ENCODE results near the gene PMM1. TPM values are rescaled to one million over a fixed set of nuclear protein-coding genes. Genes with fewer than 3 reads are reported as not detected.
A peak's percentile ranks its signal among the peaks of the same experiment; 100 is the strongest.

PMM1 gene
- total and polyA plus RNA-seq, 5 experiments from 2014 or later, result 29.9 to 32.8 (median 32.3) TPM

GRCh38 chr22:41620589-41621098, 31.0 kb upstream of the PMM1 start, which contains the start of gene DESI1:
DESI1 (minus strand) TSS chr22:41621043; CDS start chr22:41620839, 204 bp downstream.
- H3K4me3 Mint-ChIP-seq, result peak within 1 kb of the TSS; percentile 89 to 100 (median 97)
- DNase-seq (peak in 1 of 10 donors; percentile 4), ATAC-seq (peak; percentile 24 to 83)
- POLR2A ChIA-PET, result interaction anchor here (0.6 to 2.9 kb wide), 19 partner anchors 14 to 670 kb away, joined by 3 to 26 read pairs (median 4); partner anchors contain the start of genes ACO2, PHF5A, PMM1 and RANGAP1
- no peaks in the 10 kb centered on the region for H3K9me3 Mint-ChIP-seq
- H3K27me3 Mint-ChIP-seq, result no peaks in the 10 kb centered on the region
- H3K27ac Mint-ChIP-seq, result peak within 1 kb of the TSS; percentile 95 to 100 (median 100)
- H3K36me3 Mint-ChIP-seq, result peaks cover 0 to 39% (median 0%) of the 10 kb centered on the region in 3 donors
- H3K4me1 Mint-ChIP-seq, result peaks cover 16 to 58% (median 48%) of the 10 kb centered on the region in 4 donors

DNA sequence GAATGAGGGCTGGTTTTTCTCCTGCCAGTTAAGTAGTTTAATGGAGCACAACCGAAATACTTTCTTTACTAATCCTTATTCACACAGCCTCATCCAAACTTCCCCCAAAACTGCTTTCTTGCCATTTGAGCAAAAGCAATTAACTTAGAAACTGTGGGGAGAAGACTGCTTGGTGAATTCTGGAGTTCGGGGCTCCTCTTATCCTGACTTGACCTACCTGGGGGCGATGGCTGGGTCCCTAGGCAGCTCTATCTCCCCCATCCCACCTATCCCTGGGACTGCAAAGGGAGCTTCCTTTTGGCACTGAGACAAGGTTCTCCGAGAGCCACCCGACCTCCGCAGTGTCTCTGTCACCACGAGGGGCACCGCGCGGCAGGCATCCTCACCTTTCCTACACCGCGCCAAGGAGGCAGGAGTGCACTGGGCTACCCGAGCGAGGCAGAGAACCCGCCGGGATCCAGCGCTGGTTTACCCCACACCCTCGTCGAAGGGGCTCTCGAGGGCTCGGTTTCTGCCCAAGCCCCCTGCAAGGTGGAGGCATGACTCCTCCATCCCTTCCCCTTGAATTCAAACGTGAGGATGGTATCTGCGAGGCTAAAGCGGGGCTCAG, 30.4 kb upstream of the PMM1 start:
- Mint-ChIP-seq H3K36me3 (peaks cover 0 to 34% (median 0%) of the 10 kb centered on the region in 3 donors), H3K9me3 (no peaks in the 10 kb centered on the region), H3K27me3 (no peaks in the 10 kb centered on the region), H3K4me1 (peaks cover 16 to 57% (median 46%) of the 10 kb centered on the region in 4 donors), H3K4me3 (peak overlapping the region; percentile 89 to 100 (median 97)), H3K27ac (peak overlapping the region; percentile 14 to 100 (median 100))
- POLR2A ChIA-PET, result interaction anchor here (0.6 to 2.9 kb wide), 8 partner anchors 30 to 334 kb away, joined by 3 to 26 read pairs (median 5); partner anchors contain the start of genes ACO2, PHF5A, PMM1 and RANGAP1
- peak in 9 of 10 donors; percentile 22 to 68 (median 40) for DNase-seq
- peak; percentile 19 to 25 for ATAC-seq

- POLR2A ChIA-PET, result interaction anchor here (0.5 to 0.6 kb wide), 2 partner anchors 57 to 825 kb away, joined by 4 read pairs; no protein-coding TSS in a partner anchor
- no peak for DNase-seq
- peaks cover 0 to 6% (median 0%) of the 10 kb centered on the region in 3 donors for H3K36me3 Mint-ChIP-seq
- peaks cover 2 to 26% (median 17%) of the 10 kb centered on the region in 4 donors for H3K4me1 Mint-ChIP-seq
- no peaks in the 10 kb centered on the region for H3K27me3 Mint-ChIP-seq
- peak overlapping the region in 1 of 10 donors; percentile 30 for H3K27ac Mint-ChIP-seq
- no peaks in the 10 kb centered on the region for H3K9me3 Mint-ChIP-seq
- ATAC-seq, result no peak
- H3K4me3 Mint-ChIP-seq, result peak overlapping the region in 1 of 10 donors; percentile 17
Observed at GRCh38 chr22:41613456-41613855, 23.8 kb upstream of the PMM1 start.

GRCh38 chr22:41612603-41613306, 23.1 kb upstream of the PMM1 start:
- Mint-ChIP-seq H3K36me3 (peaks cover 0 to 6% (median 0%) of the 10 kb centered on the region in 3 donors), H3K4me3 (no peak overlapping the region), H3K9me3 (no peaks in the 10 kb centered on the region), H3K4me1 (peaks cover 2 to 25% (median 15%) of the 10 kb centered on the region in 4 donors), H3K27ac (peak overlapping the region in 1 of 10 donors; percentile 28), H3K27me3 (no peaks in the 10 kb centered on the region)
- POLR2A ChIA-PET, result interaction anchor here (0.5 to 0.6 kb wide), 2 partner anchors 58 to 826 kb away, joined by 4 read pairs; no protein-coding TSS in a partner anchor
- ATAC-seq, result no peak
- DNase-seq, result no peak

GRCh38 chr22:41608386-41608785, 18.7 kb upstream of the PMM1 start:
- POLR2A ChIA-PET, result interaction anchor here (0.6 kb wide), 1 partner anchor 165 kb away, joined by 3 read pairs; no protein-coding TSS in a partner anchor
- H3K27me3 Mint-ChIP-seq, result peaks cover 0 to 3% (median 0%) of the 10 kb centered on the region in 5 donors
- DNase-seq, result no peak
- H3K4me1 Mint-ChIP-seq, result peaks cover 2 to 26% (median 14%) of the 10 kb centered on the region in 4 donors
- no peak overlapping the region for H3K4me3 Mint-ChIP-seq
- ATAC-seq, result no peak
- H3K9me3 Mint-ChIP-seq, result no peaks in the 10 kb centered on the region
- peaks cover 6 to 25% (median 12%) of the 10 kb centered on the region in 3 donors for H3K36me3 Mint-ChIP-seq
- peak overlapping the region in 1 of 10 donors; percentile 4 for H3K27ac Mint-ChIP-seq

- H3K4me1 Mint-ChIP-seq, result peaks cover 11 to 28% (median 23%) of the 10 kb centered on the region in 4 donors
- H3K4me3 Mint-ChIP-seq, result peak overlapping the region in 4 of 10 donors; percentile 30 to 70 (median 44)
- DNase-seq (peak in 7 of 10 donors; percentile 21 to 73 (median 47)), ATAC-seq (peak; percentile 93 to 98)
- POLR2A ChIA-PET, result no interaction called here
- H3K9me3 Mint-ChIP-seq, result no peaks in the 10 kb centered on the region
- peaks cover 6 to 48% (median 24%) of the 10 kb centered on the region in 3 donors for H3K36me3 Mint-ChIP-seq
- H3K27me3 Mint-ChIP-seq, result peaks cover 0 to 3% (median 0%) of the 10 kb centered on the region in 5 donors
- peak overlapping the region in 4 of 10 donors; percentile 45 to 74 (median 70) for H3K27ac Mint-ChIP-seq
Observed at GRCh38 chr22:41603873-41604332, 14.3 kb upstream of the PMM1 start.

DNA sequence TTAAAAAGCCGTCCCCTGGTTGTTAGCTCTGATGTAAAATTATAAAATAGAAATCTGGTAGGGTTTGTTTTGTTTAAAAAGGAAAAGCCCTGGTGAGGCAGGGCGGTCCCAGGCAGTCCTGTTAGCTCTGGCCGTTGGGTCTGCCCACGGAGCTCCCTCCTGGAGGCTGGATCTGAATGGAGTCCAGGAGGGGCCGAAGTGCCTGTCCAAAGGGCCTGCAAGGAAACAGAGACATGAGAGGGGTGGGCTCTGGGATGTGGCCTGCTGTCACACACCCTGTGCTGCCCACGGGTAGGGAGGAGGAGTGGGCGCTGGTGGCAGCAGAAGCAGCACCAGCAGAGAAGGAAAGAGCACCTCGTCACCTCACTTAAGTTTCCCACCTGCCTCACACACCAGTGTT, 11.3 kb upstream of the PMM1 start:
- DNase-seq (no peak), ATAC-seq (no peak)
- Mint-ChIP-seq H3K4me1 (peaks cover 11 to 24% (median 22%) of the 10 kb centered on the region in 4 donors), H3K27me3 (peaks cover 0 to 3% (median 0%) of the 10 kb centered on the region in 5 donors), H3K9me3 (no peaks in the 10 kb centered on the region), H3K4me3 (no peak overlapping the region), H3K27ac (no peak overlapping the region), H3K36me3 (peaks cover 6 to 40% (median 20%) of the 10 kb centered on the region in 3 donors)
- POLR2A ChIA-PET, result no interaction called here

DNA sequence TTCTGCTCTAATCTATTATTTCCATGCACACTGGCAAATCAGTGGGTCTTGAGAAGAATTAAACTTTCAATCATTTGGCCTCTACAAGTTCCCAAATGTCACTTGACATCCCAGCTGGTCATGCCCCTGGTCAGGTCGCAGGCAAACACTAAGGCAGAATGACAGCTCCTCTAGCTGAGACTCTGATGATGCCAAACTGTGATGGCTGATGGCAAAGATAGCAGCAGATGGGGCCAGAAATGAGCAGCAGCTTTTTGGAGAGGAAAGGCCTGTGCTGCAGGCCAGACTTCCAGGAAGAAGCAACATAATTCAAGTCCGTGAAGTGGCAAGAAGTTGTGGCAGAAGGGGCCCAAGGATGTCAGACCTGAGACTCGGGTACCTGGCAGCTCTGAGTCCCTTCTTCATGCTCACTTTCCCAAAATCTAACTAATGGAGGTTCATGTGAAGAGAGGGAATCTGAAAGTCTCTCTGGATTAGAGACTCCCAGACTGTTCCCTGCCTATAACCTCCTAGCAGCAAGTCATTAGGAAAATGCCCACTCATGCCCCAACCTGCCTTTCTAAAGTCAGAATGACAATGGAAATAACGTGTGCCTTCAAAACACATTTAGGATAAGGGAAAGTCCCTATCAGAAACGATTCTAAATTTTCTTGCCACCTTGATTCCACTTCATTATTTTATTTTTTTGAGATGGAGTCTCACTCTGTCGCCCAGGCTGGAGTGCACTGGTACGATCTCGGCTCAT, 9.4 kb upstream of the PMM1 start:
- no peaks in the 10 kb centered on the region for H3K9me3 Mint-ChIP-seq
- DNase-seq, result no peak
- POLR2A ChIA-PET, result no interaction called here
- ATAC-seq, result no peak
- no peak overlapping the region for H3K4me3 Mint-ChIP-seq
- H3K27ac Mint-ChIP-seq, result no peak overlapping the region
- H3K4me1 Mint-ChIP-seq, result peaks cover 11 to 18% (median 17%) of the 10 kb centered on the region in 4 donors
- H3K36me3 Mint-ChIP-seq, result peaks cover 0 to 30% (median 13%) of the 10 kb centered on the region in 3 donors
- no peaks in the 10 kb centered on the region for H3K27me3 Mint-ChIP-seq

DNA sequence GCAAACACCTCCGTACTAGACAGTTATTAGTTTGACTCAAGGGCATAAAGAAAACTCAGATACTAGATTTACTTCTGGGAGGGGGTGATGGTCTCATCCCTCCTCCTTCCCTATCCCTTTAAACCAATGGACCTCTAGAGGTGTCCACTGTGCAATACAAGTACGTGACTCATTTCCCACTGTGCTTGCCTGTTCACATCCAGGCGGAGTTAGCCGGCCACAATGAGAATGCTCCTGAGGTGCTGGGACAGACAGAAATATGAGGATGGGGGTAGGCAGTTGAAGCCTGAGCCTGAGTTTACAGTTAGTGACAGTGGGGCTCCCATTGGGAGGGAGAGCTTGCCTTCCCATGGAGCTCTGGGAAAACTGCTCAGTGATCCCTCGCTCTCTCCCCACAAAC, 8.4 kb upstream of the PMM1 start:
- no peak for ATAC-seq

GRCh38 chr22:41597635-41597953, 8.0 kb upstream of the PMM1 start:
- POLR2A ChIA-PET, result no interaction called here

More for the DNA sequence above, 8.4 kb upstream of the PMM1 start:
- H3K27ac Mint-ChIP-seq, result peak overlapping the region in 1 of 10 donors; percentile 1
- H3K4me1 Mint-ChIP-seq, result peaks cover 6 to 8% (median 8%) of the 10 kb centered on the region in 4 donors
- no peaks in the 10 kb centered on the region for H3K27me3 Mint-ChIP-seq
- POLR2A ChIA-PET, result no interaction called here
- peaks cover 0 to 29% (median 12%) of the 10 kb centered on the region in 3 donors for H3K36me3 Mint-ChIP-seq
- no peak overlapping the region for H3K4me3 Mint-ChIP-seq
- no peaks in the 10 kb centered on the region for H3K9me3 Mint-ChIP-seq
- no peak for DNase-seq

DNA sequence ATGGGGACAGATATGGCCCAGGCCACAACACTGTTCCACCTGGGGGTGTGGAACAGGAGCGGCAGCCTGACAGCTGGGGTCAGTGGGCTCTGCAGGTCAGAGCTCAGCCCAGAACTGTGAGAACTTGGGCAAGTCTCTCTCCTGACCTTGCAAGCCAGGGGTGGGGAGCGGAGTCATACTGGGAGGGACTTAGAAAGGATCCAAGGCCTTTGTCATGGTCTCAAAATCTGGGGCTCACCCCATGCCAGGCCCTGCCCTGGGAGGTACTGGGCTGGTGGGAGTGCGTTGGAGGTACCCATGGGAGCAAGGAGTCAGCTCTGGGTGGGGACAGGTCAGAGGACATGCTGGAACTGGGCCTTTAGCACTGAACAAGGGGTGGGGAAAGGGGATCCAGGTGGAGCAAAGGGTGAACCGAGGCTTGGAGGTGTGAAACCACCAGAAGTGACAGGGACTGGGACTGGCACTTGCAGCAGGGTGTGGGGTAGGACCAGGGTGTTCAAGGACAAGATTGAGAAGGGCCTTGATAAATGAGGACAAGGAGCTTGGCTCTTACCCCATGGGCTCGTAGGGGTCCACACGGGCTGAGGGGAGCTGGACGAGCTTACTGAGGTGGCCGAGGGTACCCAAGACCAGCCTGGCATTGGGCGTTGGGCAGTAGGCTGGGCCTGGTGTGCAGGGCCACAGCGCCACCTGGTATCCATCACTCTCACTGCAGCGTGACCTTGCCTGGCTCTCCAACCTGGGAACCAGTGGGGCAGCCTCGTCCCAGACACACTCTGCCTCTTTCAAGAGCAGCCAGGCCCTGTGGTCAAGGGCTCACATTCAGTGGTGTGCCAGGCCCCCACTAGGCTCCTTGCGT, 7.4 kb upstream of the PMM1 start:
- H3K4me3 Mint-ChIP-seq, result no peak overlapping the region
- peak; percentile 64 to 72 for ATAC-seq
- POLR2A ChIA-PET, result no interaction called here
- no peaks in the 10 kb centered on the region for H3K9me3 Mint-ChIP-seq
- peaks cover 0 to 19% (median 3%) of the 10 kb centered on the region in 3 donors for H3K36me3 Mint-ChIP-seq
- no peaks in the 10 kb centered on the region for H3K27me3 Mint-ChIP-seq
- peak in 4 of 10 donors; percentile 19 to 31 (median 25) for DNase-seq
- no peaks in the 10 kb centered on the region for H3K4me1 Mint-ChIP-seq
- peak overlapping the region in 4 of 10 donors; percentile 35 to 87 (median 68) for H3K27ac Mint-ChIP-seq

More at GRCh38 chr22:41597635-41597953, 8.0 kb upstream of the PMM1 start:
- ATAC-seq (no peak), DNase-seq (no peak)
- Mint-ChIP-seq H3K27me3 (no peaks in the 10 kb centered on the region), H3K4me3 (no peak overlapping the region), H3K4me1 (peaks cover under 1 to 4% (median 3%) of the 10 kb centered on the region in 4 donors), H3K36me3 (peaks cover 0 to 25% (median 7%) of the 10 kb centered on the region in 3 donors), H3K9me3 (no peaks in the 10 kb centered on the region), H3K27ac (peak overlapping the region in 2 of 10 donors; percentile 1 to 27)

Data from naive thymus-derived CD8-positive, alpha-beta T cell (primary cell).